GM18909 (cell line): ENCODE results near the gene SIMC1.
A peak's percentile ranks its signal among the peaks of the same experiment; 100 is the strongest.
"Not testable (repeated sequence)": the region's sequence is repeated elsewhere in the genome, so short reads cannot be mapped to it uniquely, and the experiment has no call there.

ENCODE experiments used
- ATAC-seq: cut with Tn5 transposase; IDR thresholded peaks from one replicate; pipeline ENCODE4 v1.9.1; 2021; ENCODE audit warnings: mild to moderate bottlenecking; ENCODE audit not compliant: unreplicated experiment, poor library complexity

SIMC1 gene

DNA sequence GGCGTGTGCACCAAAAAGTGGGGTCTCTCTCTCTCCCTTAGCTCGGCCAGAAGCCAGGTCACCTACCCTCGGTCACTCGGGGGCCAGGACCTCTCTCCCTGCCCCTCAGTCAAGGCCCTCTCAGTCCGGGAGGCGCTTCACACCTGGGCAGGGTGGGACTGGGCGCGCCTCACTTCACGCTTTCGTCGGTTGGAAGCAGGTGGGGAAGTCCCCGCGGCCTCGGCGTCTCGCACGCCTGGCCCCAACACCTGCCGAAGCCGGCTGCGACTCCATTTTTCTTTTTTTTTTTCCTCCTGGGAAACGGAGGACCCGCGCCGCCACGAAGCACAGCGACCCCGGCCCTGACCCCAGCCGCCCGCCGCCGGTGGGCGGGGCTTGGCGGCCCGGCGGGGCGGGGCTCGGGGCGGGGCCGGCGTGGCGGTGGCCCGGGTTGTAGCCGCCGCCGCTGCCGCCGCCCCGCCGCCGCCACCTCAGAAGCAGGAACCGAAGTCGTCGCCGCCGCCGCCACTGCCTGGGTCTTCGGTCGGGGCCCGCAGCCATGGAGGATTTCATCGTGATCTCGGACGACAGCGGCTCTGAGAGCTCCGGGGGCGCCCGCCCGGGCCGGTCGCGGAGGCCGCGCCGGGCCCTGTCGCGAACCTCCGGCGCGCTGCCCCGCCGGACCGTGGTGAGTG, at the start of gene SIMC1:
SIMC1 (plus strand) TSS at position 454 of the 674 bp plus-strand sequence; CDS start at position 539, 85 bp downstream.
- ATAC-seq, result peak; percentile 56

DNA sequence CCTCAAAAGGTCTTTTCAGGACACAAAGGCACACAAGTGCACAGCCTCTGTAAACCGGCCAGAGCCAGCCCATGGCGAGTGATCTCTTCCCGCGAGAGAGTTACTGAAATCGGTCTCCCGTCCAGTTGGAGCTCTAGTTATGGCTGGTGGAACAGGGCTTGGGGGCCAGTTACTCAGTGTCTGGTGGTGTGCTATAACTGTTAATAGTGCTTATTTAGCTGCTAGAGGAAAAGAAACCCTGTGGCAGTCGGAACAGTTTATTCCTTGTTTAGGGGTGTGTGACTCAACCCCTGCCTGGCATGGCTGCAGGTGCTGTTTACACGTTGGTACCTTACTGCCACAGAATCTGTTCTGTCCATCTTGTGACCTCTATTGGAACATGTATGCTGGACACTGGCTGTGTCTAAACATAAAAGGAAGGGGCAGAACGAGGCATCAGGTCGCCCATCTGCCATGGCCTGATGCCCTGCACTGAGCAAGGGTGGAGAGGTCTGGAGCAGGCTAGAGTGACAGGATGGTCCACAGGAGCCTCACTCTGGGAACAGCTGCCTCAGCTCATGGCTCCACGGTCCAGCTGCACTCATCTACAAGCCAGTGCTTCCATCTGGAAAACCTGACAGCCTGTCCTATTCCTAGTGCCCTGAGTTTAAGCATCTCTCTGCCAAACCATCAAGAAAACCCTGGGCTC, 49.6 kb upstream of the SIMC1 start:
- no peak for ATAC-seq

DNA sequence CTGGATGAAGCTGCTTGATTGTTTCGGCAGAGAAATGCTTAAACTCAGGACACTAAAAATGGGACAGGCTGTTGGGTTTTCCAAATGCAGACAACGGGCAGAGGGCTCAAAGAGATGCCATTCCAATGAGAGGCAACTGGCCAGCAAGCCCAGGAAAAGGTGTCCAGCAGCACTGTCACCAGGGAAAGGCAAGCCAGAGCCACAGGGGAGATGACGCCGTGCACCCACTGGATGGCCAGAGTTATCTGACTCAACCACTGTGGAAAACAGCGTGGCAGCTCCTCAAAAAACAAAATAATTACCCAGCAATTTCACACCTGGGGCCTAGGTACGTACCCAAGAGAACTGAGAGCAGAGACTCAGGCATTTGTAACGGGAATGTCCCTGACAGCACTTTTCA, 48.4 kb upstream of the SIMC1 start:
- ATAC-seq, result no peak

DNA sequence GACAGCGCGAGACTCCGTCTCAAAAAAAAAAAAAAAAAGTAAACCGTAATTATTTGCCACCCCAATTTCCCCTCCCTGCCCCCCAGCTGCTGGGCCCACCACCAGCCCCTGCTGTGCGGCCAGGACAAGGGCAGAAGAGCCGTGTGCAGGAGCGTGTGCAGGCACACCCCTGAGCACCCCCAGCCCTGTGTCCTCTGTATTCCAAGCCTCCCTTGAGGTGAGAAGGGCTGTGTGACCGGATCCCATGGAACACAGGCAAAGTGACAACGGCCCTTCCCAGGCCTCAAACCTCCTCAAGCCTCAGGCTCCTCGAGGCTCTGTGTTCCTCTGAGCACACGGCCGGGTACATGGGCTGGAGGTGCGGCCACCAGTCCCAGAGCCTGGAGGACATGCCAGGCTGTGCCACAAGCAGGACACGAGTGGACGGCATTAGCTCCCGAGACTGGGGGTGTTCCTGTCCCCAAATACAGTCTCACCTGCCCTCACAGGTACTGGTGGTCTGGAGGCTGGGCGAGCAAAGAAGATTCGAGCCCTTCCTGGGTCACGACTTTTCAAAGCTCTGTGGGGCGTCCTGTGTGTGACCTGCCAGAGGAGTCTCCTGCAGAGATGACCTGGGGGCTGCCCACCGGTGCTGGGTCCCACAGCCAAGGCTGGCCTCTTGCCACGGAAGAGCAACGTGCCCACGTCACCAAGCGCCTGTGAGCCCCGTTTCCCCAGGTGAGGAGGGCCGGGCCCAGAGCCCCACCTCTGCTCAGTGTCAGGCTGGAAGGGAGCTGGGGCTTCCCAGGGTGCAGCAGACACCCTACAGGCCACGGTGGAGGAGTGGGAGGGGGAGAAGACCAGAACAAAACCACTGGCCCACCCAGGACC, 47.1 kb upstream of the SIMC1 start:
- ATAC-seq, result no peak

DNA sequence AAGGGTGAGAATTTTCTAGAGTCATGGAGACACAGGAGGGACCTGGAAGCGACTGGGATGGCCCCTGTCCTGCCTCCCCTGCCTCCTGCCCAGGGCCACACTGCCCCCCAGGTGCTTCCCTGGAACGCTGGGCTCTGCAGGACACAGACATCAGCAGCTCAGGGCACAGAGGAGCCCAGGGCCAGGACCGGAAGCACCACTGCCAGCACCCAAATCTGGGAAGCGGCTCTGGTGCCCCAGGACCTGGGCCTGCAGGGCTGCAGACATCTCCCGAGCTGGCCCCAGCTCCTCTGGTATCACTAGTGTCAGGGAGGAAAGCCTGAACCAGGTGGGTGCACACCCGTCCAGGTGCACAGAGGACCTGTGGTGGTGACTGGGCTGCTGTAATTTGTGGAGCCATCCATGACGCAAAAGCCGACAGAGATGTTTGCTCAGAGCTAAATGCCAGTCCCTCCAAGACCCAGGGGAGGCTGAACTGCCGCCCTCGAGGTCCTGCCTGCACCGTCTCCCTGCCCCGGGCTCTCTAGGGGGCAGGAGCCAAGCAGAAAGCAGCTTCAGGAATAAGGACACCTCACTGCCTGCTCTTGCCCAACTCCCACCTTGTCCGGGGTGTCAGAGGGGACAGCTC, 46.0 kb upstream of the SIMC1 start:
- ATAC-seq, result no peak

- ATAC-seq, result not testable (repeated sequence)
These were observed 45.5 kb upstream of the SIMC1 start for GRCh38 chr5:176192722-176193117.

GRCh38 chr5:176193636-176194035, 44.6 kb upstream of the SIMC1 start:
- not testable (repeated sequence) for ATAC-seq

- not testable (repeated sequence) for ATAC-seq
These were observed 43.8 kb upstream of the SIMC1 start for GRCh38 chr5:176194238-176195083.

DNA sequence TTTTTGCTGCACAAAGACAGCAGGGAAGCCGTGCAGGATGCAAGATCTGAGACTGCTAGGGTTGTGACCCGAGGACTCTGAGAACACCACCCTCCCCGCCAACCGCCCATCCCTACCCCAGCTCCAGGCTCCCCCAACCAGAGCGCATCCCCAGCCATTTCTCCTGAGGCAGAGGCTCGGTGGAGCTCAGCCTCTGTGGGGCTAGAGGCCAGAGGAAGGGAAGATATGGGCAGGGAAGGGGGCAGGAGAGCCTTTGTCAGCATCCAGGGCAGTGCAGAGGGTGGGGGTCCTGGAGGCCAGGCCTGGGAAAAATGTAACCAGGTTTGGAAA, 43.2 kb upstream of the SIMC1 start:
- not testable (repeated sequence) for ATAC-seq

DNA sequence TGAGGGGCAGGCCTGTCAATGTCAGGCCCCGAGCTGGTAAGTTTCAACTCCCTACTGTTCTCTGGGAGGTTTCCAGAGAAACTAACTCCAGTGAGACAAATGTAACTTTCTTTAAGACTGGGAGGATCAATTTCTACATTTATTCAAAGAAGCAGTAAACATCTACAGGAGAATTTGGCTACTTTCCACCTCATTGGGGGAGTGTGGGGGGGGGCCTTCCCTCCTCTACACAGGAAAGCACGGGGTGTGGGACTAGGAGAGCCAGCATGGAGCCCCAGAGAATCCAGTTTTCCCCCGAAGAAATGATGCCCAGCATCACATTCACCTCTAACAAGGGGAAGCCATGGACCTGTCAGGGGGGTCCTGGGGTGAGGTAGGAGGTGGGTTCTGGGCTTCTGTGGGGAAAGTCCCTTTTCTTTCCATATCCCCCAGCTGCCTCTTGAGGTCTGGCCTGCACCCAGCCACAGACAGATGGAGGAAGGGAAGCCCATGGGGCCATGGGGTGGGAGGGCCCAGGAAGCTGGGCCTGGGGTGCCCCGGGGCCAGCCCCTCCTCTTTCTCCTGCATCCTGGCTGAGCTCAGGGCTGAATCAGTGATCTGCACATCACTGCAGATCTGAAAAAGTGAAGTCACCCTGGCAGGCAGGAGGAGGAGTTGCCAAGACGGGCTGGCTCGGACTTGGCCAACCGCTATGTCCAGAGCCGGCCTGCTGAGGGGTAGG, 42.6 kb upstream of the SIMC1 start:
- ATAC-seq, result not testable (repeated sequence)

GRCh38 chr5:176196781-176197180, 41.4 kb upstream of the SIMC1 start:
- ATAC-seq, result not testable (repeated sequence)

DNA sequence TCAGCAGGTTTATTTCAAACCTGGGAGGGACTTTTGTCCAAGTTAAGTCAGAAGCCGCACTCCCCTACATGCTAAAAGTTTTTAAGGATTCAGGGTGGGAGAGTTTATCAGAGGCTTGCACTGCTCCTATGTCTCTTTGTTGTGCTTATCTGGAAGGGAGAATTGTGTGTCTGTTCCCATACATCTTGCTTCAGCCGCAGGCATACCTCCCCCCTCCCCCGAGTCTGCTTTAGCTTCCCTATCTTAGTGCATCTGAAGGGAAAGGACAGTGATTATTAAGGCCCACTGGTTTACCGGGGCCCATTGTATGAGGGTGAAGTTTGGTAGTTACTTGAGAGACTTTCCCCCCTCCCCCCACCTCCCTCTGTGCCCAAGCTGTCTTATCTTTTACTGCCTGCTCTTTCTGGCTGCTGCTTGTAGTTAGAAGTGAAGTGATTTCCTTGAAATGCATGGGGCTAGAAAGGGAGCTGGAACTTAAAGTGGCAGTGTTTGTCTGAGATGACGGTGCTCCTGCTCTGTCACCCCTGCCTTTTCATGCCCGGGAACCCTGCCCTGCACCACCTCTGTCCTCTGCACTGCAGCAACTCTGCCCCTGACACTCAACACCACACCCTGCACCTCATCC, 40.9 kb upstream of the SIMC1 start:
- ATAC-seq, result not testable (repeated sequence)

DNA sequence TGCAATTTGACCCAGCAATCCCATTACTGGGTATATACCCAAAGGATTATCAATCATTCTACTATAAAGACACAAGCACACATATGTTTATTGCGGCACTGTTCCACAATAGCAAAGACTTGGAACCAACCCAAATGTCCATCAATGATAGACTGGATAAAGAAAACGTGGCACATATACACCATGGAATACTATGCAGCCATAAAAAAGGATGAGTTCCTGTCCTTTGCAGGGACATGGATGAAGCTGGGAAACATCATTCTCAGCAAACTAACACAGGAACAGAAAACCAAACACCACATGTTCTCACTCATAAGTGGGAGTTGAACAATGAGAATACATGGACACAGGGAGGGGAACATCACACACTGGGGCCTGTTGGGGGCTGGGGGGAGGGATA, 39.9 kb upstream of the SIMC1 start:
- ATAC-seq, result not testable (repeated sequence)

GRCh38 chr5:176198991-176199733, 39.1 kb upstream of the SIMC1 start:
- not testable (repeated sequence) for ATAC-seq

DNA sequence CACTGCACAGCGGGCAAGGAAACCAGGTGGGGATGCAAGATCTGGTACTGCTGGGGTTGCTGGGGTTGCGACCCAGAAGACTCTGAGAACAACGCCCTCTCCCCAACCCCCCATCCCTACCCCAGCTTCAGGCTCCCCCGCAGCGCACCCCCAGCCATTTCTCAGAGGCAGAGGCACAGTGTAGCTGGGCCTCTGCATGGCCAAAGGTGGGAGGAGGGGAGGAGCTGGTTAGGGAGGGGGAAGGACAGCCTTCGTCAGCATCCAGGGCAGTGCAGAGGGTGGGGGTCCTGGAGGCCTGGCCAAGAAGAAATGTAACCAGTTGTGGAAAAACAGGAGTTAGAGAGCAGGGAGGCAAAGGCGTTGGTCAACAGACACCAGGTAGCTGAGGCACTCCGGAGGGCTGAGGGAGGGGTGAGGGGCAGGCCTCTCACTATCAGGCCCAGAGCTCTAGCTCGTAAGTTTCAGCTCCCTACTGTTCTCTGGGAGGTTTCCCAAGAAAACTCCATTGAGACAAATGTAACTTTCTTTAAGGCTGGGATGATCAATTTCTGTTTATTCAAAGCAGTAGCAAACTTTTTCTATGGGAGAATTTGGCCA, 38.3 kb upstream of the SIMC1 start:
- not testable (repeated sequence) for ATAC-seq

GRCh38 chr5:176201811-176202210, 36.4 kb upstream of the SIMC1 start:
- no peak for ATAC-seq

- ATAC-seq, result no peak
These were observed 35.1 kb upstream of the SIMC1 start for GRCh38 chr5:176203086-176203485.

- not testable (repeated sequence) for ATAC-seq
These were observed 34.7 kb upstream of the SIMC1 start for GRCh38 chr5:176203535-176203934.
